GM21390 (cell line): ENCODE data around the gene TANC1.

Source experiments
- ATAC-seq: cut with Tn5 transposase; IDR thresholded peaks from one replicate; pipeline ENCODE4 v1.9.1; 2021; ENCODE audit not compliant: unreplicated experiment

Gene TANC1

DNA sequence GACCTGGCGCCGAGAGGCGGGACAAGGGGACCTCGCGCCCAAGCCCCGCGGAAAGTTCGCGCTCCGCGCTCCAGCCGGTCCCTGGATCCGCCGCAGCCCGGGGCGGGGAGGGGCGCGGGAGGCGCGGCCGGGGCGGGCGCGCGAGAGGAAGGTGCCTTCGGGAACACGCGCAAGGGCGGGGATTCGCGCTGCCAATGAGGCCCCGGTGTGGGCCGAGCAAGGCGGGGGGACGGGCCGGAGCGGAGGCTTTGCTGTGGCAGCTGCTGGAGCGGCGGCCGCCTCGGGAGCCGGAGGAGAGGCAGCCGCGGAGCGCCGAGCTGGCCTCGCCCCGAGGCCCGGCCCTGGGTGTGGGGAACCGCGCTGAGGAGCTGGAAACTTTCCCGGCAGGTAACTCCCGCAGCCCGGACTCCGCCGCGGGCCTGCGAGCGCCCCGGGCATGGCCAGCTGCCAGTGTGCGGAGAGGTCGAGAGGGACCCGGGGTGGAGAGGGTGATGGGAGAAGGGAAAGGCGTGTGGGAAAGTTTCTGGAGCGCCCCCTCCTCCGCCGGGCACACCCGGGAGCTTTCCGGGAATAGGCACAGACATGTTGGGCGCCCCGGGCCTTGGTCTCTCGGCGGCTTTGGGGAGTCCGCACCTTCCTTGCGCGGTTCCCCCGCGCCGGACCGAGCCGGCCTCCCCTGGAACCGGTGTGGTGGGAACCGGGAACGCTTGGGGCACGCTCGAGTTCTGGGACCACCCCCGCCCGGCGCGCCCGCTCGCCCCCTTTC is at the start of gene TANC1:
TANC1 (plus strand) TSS at position 245 of the 766 bp plus-strand sequence. CDS start 97,271 bp downstream, outside the sequence.
- peak; percentile 94 for ATAC-seq

DNA sequence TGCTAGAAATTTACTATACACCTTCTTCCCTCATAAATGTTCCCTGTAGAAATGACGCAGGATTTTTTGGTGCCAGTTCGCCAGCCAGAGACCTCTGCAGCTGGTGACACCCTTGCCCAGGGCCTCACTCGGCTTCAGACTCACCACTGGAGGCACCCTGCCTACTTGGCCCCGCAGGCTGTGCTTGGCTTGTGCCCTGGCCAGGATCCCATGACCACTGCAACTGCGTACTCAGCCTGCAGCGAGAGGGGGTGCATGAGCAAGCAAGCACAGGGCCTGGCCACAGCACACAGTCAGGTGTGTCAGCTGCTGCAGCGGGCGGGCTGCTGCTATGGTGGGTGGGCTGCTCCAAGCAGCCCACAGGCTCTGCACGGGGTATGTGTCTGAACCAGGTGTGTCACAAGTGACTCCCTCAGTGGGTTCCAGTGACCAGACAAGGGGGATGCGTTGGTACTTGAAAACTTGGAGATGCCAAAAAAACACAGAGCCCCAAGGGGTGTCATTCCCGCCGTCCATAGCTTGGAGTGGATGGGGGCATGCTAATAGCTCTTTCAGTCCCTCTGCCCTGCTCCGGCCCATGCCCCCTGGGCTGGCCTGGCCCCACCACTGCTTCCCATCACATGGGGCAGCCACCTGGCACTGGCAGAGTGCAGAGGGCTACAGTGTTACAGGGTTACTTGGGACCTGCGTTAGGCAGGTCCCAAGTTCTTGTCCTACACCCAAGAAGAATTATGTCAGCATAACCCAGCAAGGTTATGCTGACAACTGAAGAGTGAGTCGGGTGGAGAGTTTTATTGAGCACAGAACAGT is 46.6 kb upstream of the TANC1 start:
- ATAC-seq = no peak

DNA sequence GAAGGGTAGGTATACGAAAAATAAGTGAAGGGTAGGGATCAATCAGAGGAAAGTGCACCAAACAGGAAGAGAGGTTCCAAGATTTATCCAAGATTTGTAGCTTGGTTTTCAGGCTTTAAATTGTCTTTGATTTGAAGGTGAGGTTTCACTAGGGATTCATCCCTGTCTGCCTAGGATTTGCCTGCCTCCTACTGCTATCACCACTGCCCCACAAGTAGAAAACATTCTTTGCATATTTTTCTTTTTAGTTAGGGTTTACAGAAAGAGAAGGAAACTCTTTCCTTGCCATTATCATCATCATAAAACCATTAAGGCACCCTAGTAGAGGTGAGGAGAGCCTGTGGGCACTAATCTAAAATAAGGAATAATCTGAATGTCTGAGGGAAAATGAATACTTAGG is 45.8 kb upstream of the TANC1 start:
- ATAC-seq = no peak

DNA sequence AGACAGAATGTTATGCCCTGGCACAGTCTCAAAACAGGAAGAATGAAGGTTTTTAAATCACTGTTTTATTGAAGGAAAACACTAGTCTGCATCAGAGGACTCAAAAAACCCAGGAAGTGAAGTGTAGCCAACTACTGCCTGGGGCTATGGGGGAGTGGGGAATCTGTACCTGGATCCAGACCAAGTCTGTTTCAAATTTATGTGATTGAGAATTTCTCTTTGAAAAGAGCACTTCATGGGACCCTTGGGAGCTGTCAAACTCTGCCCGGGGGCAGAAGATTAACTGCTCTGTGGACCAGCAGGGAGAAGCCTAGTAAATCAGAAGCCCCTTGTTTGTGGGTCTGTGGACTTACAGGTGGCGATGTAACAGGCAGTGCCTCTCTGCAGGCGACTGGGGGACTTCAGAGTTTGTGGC is 45.3 kb upstream of the TANC1 start:
- ATAC-seq = no peak

DNA sequence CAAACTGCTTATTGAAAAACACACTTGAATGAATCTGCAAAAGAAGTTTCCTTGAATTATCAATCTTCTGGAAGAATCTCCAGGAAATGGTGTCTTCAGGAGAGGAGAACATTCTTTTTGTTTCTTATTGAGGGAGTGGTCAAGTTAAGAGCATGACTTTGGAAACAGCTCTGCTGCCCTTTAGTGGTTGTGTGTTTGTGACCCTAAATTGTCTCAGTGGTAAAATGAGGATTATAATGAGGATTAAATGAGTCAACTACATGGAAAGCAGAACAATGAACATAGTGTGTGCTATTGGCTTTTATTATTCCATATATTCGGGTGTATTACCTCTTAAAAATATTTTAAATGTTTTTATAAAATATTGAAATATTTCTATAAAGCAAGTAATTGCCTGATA is 44.8 kb upstream of the TANC1 start:
- no peak for ATAC-seq

DNA sequence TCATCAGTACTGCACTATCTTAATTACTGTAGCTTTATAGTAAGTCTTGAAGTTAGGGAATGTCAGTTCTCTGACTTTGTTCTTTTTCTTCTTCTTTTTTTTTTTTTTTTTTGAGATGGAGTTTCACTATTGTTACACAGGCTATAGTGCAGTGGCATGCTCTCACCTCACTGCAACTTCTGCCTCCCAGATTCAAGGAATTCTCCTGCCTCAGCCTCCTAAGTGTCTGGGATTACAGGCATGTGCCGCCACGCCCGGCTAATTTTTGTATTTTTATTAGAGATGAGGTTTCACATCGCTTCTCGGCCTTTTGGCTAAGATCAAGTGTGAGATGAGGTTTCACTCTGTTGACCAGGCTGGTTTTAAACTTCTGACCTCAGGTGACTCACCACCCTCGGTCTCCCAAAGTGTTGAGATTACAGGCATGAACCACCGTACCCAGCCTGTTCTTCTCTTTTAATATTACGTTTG is 41.9 kb upstream of the TANC1 start:
- peak; percentile 63 for ATAC-seq

DNA sequence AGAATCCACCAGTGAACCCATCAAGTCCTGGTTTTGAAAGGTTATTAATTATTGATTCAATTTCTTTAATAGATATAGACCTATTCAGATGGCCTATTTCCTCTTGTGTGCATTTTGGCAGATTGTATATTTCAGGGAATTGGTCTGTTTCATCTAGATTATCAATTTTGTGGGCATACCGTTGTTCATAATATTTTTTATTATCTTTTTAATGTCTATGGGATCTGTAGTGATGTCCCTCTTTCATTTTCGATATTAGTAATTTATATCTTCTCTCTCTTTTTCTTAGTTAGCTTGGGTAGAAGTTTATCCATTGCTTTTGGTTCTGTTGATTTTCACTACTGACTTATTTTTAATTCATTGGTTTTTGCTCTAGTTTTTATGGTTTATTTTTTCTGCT is 39.9 kb upstream of the TANC1 start:
- no peak for ATAC-seq

DNA sequence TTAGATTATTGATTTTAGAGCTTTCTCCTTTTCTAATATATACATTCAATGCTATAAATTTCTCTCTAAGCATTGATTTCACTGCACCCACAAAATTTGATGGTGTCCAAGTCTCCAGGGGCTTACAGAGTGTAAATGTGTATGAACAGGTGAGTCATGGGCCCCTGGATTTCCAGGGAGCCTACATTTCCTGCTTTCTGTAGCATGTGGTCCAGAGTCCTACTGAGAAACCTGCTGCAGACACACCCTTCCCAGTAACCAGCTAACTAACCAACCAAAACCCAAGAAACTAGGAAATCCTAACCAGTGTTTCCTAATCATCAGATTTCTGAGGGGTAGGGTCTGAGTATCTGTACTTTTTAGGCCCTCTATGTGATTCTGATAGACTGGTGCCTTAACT is 39.5 kb upstream of the TANC1 start:
- ATAC-seq = no peak

DNA sequence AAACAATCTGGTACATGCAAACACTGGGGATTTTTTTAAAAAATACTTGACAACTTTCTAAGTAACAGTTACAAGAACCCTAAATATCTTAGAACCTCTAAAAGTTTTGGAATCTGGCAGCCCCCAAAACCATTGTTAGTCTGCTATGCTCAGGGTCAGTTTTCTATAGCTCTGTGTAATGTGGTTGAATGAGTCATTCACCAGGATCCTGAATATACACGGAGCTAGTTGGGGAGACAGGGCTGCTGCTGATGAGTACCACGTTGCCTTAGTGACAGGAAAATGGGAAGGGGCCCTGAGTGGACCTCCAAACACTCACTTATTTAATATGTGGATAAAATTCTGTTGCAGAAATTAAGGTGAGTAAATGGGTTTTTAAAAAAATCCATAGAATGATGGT is 36.9 kb upstream of the TANC1 start:
- ATAC-seq = no peak

DNA sequence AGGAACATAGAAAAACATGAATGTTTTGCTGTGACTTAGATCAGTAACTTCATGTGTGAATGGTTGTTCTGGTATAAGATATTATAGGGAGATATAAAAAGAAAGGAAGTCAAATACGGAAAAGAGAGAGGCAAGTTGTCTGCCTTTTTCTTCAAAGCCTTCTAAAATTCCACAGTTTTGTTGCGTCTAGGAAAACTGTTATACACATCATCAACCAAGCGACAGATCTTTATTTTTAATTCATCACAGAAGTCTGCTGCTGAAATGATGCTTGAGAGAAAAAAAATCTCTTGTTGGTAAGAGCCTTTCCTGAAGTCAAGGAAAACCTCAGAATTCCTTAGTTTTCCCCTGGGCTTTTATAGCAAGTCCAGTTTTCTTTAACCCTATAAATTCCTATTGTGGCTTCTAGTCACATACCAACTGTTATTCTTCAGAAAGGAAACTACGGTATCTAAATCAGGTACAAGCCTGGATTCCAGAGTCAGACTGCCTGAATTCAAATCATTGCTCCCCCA is 36.3 kb upstream of the TANC1 start:
- ATAC-seq = no peak

DNA sequence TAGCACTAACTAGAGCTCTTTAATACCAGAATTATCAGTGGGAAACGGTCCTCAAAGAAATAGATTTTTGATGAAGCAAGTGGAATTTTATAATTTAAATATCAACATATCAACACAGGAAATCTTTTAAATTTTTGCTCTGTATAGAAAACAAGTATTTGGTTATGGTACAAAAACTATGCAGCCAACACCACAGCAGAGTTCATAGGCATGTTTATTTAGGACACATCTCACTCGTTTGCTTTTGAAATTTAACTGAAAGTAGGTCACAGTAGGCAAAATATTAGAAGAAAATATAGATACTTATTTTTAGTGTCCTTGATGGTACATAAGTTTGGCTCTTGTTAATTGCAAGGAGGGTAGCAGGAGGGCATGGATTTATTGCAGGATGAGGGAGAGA is 34.3 kb upstream of the TANC1 start:
- ATAC-seq = no peak

DNA sequence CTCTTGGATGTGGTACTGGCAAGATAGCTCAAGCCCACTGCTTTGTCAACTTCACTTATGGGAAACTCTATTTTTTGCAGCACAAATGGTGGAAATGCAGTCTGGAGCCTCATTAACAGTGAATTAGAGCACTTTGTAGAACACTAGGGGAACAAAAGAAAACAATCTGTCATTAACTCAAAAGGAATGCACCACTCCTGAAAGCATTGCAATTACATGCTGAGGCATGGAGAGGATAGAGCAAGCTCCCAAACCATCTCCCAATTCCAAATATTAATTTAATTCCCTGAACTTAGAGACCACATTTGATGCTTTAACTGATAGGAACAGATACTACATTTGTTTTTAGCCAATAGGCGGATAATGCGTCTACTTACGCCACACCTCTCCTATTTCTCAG is 32.8 kb upstream of the TANC1 start:
- no peak for ATAC-seq

DNA sequence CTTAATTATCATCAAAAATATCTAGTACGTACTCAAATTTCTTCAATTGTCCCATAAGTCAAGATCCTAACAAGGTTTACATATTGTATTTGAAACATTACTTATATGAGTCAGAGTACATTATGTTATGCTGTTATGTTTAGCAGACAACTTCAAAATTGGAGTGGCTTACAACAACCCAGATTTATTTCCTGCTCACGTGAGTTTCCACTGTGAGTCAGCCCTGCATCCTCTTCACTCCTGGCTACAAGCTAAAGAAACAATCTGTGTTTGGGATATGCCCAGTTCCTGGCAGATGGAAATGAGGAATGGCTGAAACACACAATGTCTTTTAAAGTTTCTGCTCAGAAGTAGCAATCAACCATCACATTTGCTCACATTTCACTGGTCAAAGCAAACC is 31.5 kb upstream of the TANC1 start:
- no peak for ATAC-seq

DNA sequence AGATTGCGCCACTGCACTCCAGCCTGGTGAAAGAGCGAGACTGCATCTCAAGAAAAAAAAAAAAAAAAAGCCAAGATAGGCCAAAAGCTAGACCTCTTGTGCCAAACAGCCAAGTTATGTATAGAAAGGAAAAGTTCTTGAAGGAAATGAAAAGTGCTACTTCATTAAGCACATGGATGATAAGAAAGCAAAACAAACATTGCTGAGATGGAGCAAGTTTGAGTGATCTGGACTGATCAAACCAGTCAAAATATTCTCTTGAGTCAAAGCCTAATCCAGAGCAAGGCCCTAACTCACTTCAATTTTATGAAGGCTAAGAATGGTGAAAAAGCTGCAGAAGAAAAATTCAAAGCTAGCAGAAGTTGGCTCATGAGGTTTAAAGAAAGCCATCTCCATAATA is 28.1 kb upstream of the TANC1 start:
- ATAC-seq = no peak

DNA sequence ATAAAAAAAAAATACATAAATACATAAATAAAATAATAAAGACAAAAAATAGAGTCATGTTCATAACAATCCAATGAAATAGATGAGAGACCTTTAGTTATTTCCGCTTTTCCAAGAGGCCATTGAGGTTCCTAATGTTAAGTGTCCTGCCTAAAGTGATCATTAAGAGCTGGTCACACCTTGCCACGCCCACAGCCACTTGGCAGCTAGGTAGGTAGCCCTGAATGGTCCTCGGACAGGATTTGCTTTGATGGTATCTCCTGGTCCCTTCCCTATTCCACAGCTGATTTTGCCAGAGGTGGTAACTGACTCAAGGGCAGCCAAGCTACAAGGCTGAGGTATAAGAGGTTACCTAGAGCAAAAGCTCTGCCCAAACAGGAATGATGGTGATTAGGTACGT is 24.5 kb upstream of the TANC1 start:
- ATAC-seq = no peak

DNA sequence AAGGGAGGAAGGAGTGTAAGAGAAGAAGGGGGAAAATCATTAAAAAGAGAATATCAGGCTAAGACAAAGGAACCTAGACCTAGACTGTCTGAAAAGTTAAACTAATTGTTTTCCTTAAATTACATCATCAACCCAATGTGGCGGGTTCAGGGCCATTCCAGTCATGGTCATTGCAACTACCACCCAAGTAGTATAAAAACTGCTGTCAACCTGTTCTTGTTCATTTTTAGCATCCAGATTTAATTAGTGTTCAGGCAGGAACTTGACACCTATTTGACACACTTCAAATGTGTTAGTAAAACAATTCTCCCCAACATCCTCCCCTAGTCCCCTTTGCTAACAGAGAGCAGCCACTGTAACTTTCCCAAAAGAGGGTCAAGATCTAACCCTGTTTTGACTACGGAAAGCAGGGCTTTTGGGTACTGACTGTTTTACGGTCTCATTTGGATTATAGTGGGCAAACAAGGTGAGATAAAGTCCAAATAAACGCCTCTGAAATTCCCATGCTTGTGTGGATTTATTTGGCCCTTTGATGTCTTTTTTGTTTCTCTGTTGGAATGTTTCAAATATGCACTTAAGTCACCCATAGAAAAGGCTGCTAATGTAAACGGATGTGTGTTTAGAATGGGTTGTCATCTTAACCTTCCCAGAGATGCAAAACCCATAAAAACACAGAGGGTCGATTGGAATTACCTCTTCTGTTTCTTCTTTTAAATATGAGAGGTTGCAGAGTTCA is 19.3 kb upstream of the TANC1 start:
- ATAC-seq = no peak

DNA sequence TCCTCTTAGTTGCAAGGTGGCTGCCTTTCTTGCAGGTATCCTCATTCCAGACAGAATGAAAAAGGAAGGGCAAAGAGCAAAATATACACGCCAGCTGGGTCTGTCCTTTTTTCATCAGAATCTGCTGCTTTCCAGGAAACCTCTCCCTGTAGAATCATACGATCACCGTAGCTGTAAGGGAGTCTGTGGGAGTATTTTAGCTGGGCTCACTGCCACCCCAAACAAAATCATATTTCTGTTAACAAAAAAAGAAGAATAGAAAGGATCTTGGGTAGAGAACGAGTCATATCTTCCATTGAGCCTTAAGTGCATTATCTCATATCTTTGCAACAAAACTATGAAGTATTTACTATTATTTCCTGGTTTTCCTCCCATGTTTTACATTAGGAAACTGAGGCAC is 15.0 kb upstream of the TANC1 start:
- no peak for ATAC-seq

DNA sequence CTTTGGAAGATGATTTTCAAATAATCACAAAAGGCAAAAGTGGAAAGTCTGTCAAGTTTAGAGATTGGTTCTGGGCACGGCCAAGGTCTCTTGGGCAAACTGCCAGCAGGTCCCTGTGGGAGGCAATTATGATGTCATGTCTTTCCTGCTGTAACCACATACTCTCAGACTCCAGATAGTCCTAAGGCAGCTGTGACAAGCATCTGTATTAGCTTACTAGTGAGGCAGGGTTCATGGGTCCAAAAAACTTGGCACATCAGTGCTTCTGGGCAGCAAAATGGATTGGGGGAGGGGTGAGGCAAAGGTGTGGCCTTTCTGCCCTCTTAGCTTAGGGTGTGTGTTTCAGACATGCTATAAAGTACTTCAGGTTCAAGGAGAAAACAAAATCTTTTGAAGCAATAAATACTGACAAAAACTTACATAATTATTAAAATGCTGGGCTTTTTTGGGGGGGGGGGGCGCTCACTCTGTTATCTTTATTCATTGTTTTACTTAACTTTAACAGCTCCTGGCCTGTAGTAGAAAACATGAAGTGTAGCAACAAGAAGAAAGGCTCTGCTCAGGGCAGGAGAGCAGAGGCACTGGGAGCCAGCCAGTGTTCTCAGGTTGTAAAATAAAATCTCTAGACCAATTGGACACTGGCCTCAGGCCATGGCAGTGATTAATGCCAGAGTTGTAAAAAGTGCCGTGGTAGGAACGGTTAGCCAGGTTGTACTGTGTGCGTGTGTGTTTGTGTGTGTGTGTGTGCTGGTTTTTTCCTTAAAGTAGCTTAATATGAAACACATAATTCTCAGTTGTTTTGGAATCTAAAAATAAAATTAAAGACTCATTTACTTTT is 14.3 kb upstream of the TANC1 start:
- no peak for ATAC-seq

DNA sequence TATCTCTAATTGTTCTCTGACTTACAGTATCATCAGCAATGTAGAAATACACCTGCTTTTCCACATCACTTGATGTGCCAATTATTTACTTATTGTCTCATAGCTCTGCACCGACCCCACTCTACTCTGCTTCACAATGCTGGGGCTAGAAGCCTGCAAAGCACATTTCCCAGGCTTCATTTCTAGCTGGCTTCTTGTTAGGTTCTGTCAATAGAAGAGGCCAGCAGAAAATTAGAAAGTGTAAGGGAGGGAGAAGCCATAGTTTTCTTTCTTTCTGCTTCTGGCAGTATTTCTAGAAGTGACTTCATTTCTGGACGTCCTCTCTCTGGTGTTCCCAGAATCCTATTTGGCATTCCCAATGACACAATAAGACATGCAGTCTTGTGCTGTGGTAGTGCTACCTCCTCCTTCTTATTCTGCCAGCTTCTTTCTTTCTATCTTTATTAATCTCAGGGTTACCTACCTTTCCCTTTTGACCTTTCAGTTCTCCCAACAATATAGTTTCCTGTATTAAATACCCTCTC is 12.5 kb upstream of the TANC1 start:
- ATAC-seq = no peak

DNA sequence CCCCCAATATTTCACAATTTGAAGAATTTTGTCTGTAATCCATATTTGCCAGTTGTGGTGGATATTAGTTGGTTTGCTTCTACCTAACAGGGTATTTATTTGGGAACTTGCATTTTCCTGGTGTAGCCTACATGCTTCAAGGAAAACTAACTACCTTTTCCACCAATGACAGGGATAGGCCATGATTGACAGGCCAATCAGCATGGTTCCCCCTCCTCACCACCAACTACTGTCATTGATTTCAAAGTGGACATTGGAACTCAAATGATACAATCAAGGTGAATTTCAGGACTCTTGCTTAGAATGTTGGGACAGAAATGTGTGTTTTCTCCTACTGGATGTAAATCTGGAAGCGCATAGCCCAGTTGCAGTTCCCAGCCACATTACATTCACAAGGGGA is 10.1 kb upstream of the TANC1 start:
- ATAC-seq = no peak
